CD4-positive, alpha-beta T cell treated with Interleukin-15 for 1 hour (primary cell): ENCODE measurements around the gene BCL2A1.
A peak's percentile ranks its signal among the peaks of the same experiment; 100 is the strongest.
"Not testable (repeated sequence)": the region's sequence is repeated elsewhere in the genome, so short reads cannot be mapped to it uniquely, and the experiment has no call there.

Experiments
- DNase-seq: peaks from one replicate; pipeline ENCODE4 v3.0.0-alpha.2; 2020

Gene BCL2A1

DNA sequence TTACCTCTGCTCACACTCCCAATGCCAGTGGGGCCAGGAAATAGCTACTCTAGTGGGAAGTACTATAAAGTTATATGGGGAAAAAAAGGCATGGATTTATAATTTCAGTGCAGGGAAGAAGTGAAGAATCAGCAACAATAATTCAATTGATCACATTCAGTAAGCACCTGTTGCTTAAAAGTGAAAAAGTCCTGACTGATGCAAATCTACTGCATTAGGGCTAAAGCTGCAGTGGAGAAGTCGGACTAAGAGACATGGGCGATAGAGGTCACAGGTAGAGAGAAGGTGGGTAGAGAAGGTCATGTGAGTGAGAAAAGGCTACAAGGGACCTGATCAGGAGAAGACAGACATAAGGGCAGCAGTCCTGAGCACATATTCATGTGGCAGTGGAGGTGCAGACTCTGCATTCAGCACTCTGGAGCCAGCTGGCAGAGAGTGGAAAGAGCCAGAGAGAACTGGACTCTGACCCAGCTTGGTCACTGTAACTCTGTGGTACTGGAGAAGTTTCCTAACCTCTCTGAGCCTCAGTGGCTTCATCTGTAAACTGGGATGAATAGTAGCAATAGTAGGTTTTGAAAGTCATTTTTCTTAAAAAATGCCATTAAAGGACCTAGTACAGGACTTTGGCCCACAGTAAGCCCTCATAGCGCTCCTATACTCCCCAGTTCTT lies 17.6 kb upstream of the BCL2A1 start:
- DNase-seq, result no peak

GRCh38 chr15:79987969-79988368 lies 17.0 kb upstream of the BCL2A1 start:
- no peak for DNase-seq

GRCh38 chr15:79987569-79987955 lies 16.6 kb upstream of the BCL2A1 start:
- DNase-seq, result no peak

- DNase-seq, result no peak
These were observed 10.9 kb upstream of the BCL2A1 start for GRCh38 chr15:79981831-79982455.

DNA sequence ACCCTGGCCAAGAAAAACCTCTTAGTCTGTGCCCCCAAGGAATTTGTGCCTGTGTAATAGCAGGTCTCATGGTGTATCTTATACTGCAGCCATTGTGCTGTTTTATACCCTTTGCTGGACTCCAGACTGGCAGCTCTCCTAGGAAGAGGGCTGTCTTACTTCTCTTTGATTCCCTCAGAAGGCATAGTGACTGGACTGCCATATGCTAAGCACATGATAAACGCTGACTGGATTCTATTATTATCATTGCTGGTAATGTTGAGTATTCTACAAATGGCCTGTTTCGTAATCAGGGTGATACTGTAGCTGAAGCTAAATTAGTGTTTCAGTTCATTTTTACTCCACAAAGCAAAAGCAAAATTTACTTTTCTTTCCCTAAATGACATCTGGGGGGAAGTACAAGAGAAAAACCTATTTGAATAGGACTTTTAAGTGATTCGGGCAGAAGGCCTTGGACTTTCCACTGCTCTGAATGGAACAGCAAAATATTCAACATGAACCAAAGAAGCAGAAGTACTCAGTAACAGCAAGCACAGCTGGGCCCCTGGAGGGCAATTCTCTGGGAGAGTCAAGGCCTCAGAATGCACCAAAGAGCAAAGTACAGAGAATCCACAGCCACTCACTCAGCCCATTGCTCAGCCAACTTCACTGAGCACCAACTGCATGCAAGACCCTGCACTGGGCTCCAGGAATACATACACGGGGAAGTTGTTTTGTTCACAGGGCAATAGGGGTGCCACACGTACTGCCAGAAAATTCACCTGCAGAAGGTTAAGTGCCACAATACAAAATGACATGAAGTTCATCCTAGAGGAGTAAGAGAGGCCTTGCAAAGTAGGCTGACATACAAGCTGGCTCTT lies 7.9 kb upstream of the BCL2A1 start:
- peak; percentile 46 for DNase-seq

DNA sequence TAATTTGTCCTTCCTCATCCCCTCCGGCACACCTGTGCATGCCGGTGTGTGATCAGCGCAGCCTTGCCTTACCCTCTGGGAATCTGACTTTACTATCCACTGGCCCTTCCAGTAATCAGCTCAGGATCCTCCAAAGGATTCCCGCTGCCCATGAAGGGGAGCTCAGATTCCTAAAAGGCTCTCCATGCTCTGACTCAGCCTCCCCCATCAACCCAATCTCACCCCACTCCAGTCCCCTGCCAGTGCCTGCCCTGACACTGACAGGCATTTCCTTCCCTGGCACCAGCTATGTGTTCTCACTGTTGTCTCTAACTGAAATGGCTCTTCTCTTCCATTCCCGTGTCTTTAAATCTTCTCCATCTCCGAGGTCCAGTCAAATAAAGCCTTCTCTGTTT lies 7.3 kb upstream of the BCL2A1 start:
- no peak for DNase-seq

DNA sequence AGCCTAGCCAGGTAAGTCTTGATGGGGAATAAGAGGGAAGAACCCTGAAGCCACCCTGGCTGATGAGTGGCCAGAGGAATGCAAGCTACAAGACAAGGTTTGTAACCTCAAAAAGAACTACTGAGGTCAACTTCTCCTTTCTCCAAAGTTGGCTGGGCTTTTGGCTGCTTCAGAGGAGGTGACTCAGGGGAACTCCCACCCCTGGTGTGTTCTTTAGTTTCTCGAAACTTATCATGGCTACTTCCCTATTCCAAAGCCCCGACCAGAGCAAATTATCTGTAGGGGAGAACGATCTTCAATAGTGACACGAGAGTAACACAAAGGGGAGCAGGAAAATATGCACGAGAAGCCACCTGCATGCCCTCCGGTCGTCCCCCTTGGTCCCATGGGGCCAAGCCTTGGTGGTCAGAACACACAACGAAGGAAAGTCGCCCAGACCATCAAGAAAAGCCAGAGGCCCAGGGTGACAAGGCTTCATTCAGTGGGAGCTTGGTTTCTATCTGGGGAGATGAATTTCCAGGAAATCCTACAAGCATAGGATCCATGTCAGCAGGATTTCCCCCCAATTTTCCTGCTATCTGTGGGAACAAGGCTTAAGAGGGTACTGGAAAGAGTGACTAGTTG lies 6.5 kb upstream of the BCL2A1 start:
- peak; percentile 69 for DNase-seq

DNA sequence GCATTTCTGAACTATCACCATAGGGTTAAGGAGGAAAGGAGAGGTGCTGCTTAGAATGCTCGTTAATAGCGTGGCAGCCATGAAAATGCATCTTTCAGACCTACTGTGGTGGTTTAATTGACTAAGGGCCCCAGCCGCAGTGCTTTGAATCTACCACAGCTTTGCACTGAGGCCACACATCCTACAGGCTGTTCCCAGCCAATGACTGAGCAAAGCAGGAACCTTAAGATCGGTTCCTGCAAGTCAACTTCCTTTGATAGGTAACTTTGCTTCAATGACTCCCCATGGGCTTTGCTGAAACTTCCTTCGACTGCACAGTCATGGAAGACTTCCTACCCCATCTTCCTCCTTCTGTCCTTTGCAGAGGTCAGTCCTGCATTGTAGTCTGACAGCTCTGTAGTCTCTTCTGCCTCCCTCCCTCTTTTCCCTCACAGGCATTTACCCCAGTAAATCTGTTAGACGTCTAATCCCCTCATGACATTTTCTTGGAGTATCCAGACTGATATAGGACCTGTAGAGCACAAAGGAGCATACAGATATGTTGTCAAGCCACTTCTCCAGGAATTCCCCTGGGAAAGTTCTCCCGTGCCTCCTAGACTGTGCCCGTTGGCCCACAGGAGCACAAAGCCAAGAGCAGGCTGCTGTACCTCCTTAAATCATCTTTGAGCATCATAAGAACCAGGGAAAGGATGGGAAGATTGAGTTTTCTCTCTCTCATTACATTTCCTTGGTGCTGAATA lies 2.6 kb upstream of the BCL2A1 start:
- no peak for DNase-seq

GRCh38 chr15:79972863-79973262 lies 1.9 kb upstream of the BCL2A1 start:
- DNase-seq, result no peak

DNA sequence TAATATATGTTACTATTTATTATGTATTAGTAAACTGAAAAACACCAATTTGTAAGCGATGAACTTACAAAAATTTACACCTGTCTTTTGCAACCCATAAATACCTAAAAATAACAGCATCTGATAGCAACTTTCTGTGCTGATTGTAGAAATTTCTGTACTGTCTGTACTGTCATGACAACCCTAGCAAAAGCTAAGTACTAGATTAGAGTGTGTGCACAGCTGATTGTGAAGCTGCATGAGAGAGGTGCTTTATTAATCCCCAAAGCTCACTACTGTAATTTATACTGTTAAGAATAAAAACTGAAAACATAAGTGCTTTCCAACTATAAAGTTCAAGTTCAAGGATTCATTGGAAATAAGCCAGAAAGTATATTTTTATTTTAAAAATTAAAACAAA lies 815 bp downstream of the BCL2A1 start:
- no peak for DNase-seq

- DNase-seq, result no peak
These were observed 1.9 kb downstream of the BCL2A1 start for GRCh38 chr15:79969146-79969545.

- DNase-seq, result no peak
These were observed 3.5 kb downstream of the BCL2A1 start for GRCh38 chr15:79967298-79968182.

DNA sequence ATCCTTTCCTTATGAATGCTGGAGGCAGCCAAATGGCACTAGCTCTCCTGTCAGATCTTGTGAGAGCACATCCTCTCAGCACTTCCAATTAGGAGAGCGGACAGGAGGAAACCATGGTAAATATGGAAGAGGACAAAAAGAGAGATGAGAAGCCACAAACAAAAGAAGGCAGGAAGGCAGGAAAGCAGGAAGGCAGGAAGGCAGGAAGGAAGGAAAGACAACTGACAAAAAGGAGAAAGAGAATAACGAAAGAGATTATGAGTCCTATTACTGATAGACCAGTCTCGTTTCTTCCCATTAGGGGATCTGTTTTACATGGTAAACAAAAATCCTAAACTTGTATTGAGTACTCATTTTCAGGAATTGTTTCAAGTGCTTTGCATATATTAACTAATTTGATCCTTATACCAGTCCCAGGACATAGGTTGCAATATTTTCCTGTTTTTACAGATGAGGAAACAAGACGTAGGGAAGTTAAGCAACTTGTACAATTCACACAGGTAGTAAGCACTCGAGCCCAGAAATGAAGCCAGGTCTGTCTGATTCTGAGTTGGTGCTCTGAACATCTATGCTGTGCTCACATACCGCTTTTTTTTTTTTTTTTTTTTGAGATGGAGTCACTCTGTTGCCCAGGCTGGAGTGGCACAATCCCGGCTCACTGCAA lies 4.2 kb downstream of the BCL2A1 start:
- no peak for DNase-seq

- DNase-seq, result no peak
These were observed 5.0 kb downstream of the BCL2A1 start for GRCh38 chr15:79965846-79966630.

DNA sequence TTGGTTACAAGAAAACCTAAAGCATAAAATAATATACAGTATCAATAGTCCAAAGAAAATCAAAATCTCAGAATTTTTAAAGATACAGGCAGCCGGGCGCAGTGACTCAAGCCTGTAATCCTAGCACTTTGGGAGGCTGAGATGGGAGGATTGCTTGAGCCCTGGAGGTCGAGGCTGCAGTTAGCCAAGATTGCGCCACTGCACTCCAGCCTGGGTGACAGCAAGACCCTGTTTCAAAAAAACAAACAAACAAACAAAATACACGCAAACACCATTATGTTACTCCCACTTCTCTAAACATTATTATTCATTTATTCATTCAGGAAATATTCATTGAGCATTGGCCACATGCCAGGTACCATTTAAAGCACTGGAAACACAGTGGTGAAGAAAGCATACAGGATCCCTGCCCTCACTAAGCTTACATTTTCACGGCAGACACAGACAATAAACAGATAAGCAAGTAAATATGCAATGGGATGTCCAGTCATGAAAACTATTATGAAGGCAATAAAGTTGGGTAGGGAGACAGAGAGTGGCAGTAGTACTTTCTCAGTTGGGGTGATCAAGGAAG lies 6.7 kb downstream of the BCL2A1 start:
- DNase-seq, result no peak

DNA sequence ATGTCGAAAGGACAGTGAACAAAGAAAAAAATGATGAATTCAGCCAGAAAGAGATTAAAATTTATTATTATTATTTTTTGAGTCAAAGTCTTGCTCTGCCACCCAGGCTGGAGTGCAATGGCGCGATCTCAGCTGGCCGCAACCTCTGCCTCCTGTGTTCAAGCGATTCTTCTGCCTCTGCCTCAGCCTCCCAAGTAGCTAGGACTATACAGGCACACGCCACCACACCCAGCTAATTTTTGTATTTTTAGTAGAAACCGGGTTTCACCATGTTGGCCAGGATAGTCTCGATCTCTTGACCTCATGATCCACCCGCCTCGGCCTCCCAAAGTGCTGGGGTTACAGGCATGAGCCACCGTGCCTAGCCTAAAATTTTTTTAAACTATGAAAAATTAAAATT lies 8.1 kb downstream of the BCL2A1 start:
- not testable (repeated sequence) for DNase-seq

DNA sequence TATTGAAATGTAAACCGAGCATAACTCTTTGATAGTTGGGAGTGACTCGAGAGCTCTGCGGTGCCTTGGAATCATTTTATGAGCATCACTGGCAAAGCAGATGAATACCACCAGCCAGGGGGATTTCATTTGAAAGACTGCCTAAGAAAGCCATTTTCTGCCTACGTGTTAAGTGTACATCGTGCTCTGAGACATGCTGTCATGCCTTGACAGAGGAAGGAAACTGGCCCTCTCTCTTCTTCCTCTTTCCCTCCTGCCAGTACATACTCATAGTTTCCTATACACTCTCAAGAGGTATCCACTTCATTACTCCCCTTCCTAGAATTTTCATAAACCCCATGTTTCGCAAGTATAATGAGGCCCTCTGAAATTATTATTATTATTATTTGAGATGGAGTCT lies 8.8 kb downstream of the BCL2A1 start:
- DNase-seq, result peak; percentile 49

DNA sequence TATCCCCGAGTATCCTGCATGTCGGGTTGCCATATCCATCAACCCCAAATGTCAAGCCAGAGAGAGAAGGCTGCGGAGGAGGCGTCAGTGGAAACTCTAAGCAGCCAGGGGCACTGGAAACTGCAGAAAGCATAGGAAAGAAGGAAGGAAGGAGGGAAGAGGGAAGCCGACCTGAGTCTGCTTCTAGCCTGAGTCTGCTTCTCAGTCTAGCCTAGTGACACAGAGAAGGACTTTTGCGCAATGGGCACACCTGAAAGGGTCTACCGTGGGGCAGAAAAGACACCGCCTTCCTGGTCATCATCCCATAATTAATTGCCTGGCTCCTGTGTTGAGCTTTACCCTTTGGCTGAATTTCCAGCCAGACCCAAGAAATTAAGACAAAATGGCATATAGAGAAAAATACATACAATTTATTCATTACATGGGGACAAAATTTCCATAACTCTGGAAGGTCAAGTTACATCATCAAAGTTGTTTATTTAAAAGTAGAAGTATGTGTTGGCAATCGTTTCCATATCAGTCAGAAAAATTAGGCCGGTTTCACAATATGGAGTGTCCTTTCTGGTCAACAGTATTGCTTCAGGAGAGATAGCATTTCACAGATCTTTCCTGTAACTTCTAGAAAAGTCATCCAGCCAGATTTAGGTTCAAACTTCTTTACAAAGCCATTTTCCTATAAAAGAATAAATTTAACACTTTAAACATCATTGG lies 10.3 kb downstream of the BCL2A1 start:
- DNase-seq, result no peak

- DNase-seq, result no peak
These were observed 13.3 kb downstream of the BCL2A1 start for GRCh38 chr15:79957741-79958140.
